HG02885 (cell line): ENCODE measurements around the gene ELFN2.

Source experiments
- ATAC-seq: cut with Tn5 transposase; IDR thresholded peaks from one replicate; pipeline ENCODE4 v1.9.1; 2021; ENCODE audit warnings: mild to moderate bottlenecking; ENCODE audit not compliant: unreplicated experiment, poor library complexity

The ELFN2 gene

GRCh38 chr22:37368058-37368457 is 59.2 kb downstream of the ELFN2 start:
- no peak for ATAC-seq

- ATAC-seq: no peak
Measured at GRCh38 chr22:37366601-37367000, 60.7 kb downstream of the ELFN2 start.

GRCh38 chr22:37365950-37366349 is 61.3 kb downstream of the ELFN2 start:
- no peak for ATAC-seq

GRCh38 chr22:37363261-37363992 is 63.9 kb downstream of the ELFN2 start:
- no peak for ATAC-seq

- ATAC-seq: no peak
Measured at GRCh38 chr22:37362621-37363020, 64.7 kb downstream of the ELFN2 start.

- no peak for ATAC-seq
Measured at GRCh38 chr22:37358917-37359316, 68.4 kb downstream of the ELFN2 start.

- no peak for ATAC-seq
Measured at GRCh38 chr22:37358386-37358785, 68.9 kb downstream of the ELFN2 start.

- ATAC-seq: no peak
Measured at GRCh38 chr22:37357446-37358075, 69.7 kb downstream of the ELFN2 start.

GRCh38 chr22:37356922-37357321 is 70.4 kb downstream of the ELFN2 start:
- ATAC-seq: no peak

GRCh38 chr22:37355174-37355573 is 72.1 kb downstream of the ELFN2 start:
- no peak for ATAC-seq

- no peak for ATAC-seq
Measured at GRCh38 chr22:37354670-37355069, 72.6 kb downstream of the ELFN2 start.

GRCh38 chr22:37354261-37354660 is 73.0 kb downstream of the ELFN2 start:
- no peak for ATAC-seq

GRCh38 chr22:37353839-37354238 is 73.4 kb downstream of the ELFN2 start:
- no peak for ATAC-seq

GRCh38 chr22:37352481-37352880 is 74.8 kb downstream of the ELFN2 start:
- no peak for ATAC-seq

- ATAC-seq: no peak
Measured at GRCh38 chr22:37351232-37351631, 76.0 kb downstream of the ELFN2 start.

- no peak for ATAC-seq
Measured at GRCh38 chr22:37349043-37349814, 78.0 kb downstream of the ELFN2 start.

- no peak for ATAC-seq
Measured at GRCh38 chr22:37346505-37346895, 80.8 kb downstream of the ELFN2 start.

- ATAC-seq: no peak
Measured at GRCh38 chr22:37345863-37346504, 81.3 kb downstream of the ELFN2 start.

- ATAC-seq: no peak
Measured at GRCh38 chr22:37344735-37345449, 82.4 kb downstream of the ELFN2 start.
